ENCODE measurements around the gene JUN.

The JUN gene

GRCh38 chr1:58792846-58793245, 9.0 kb upstream of the JUN start:
- H3K9me3 ChIP-seq (ENCODE audit: control insufficient read depth, insufficient read depth, low read depth, low read length), result peaks cover 4% of the 10 kb centered on the region; the same call in 1 of the 2 replicates
- no peaks in the 10 kb centered on the region for H3K36me3 ChIP-seq (ENCODE audit: control insufficient read depth, insufficient read depth, low read length)
- no peaks in the 10 kb centered on the region for H3K27me3 ChIP-seq (ENCODE audit: control insufficient read depth, insufficient read depth, low read length)
- no peak overlapping the region for H3K27ac ChIP-seq (ENCODE audit: low read depth, low read length)
- H3K9ac ChIP-seq (ENCODE audit: low read length), result no peak overlapping the region
- no peak overlapping the region for H3K4me3 ChIP-seq (ENCODE audit: low read depth, low read length)
- no peaks in the 10 kb centered on the region for H3K4me1 ChIP-seq (ENCODE audit: control insufficient read depth, insufficient read depth, low read length)

GRCh38 chr1:58791106-58791505, 7.3 kb upstream of the JUN start:
- H3K27ac ChIP-seq (ENCODE audit: low read depth, low read length), result no peak overlapping the region
- no peaks in the 10 kb centered on the region for H3K36me3 ChIP-seq (ENCODE audit: control insufficient read depth, insufficient read depth, low read length)

GRCh38 chr1:58789996-58790660, 6.3 kb upstream of the JUN start:
- Histone ChIP-seq H3K9ac (ENCODE audit: low read length) (no peak overlapping the region), H3K9me3 (ENCODE audit: control insufficient read depth, insufficient read depth, low read depth, low read length) (peaks cover 4% of the 10 kb centered on the region; the same call in 1 of the 2 replicates), H3K36me3 (ENCODE audit: control insufficient read depth, insufficient read depth, low read length) (no peaks in the 10 kb centered on the region), H3K4me1 (ENCODE audit: control insufficient read depth, insufficient read depth, low read length) (no peaks in the 10 kb centered on the region), H3K27ac (ENCODE audit: low read depth, low read length) (no peak overlapping the region), H3K4me3 (ENCODE audit: low read depth, low read length) (no peak overlapping the region), H3K27me3 (ENCODE audit: control insufficient read depth, insufficient read depth, low read length) (peaks cover 16% of the 10 kb centered on the region)

More at GRCh38 chr1:58791106-58791505, 7.3 kb upstream of the JUN start:
- peaks cover 6% of the 10 kb centered on the region; the same call in 1 of the 2 replicates for H3K27me3 ChIP-seq (ENCODE audit: control insufficient read depth, insufficient read depth, low read length)
- H3K4me3 ChIP-seq (ENCODE audit: low read depth, low read length), result no peak overlapping the region
- H3K9me3 ChIP-seq (ENCODE audit: control insufficient read depth, insufficient read depth, low read depth, low read length), result peaks cover 4% of the 10 kb centered on the region; the same call in 1 of the 2 replicates
- no peak overlapping the region for H3K9ac ChIP-seq (ENCODE audit: low read length)
- no peaks in the 10 kb centered on the region for H3K4me1 ChIP-seq (ENCODE audit: control insufficient read depth, insufficient read depth, low read length)

- peaks cover 4% of the 10 kb centered on the region; the same call in 1 of the 2 replicates for H3K9me3 ChIP-seq (ENCODE audit: control insufficient read depth, insufficient read depth, low read depth, low read length)
- H3K4me3 ChIP-seq (ENCODE audit: low read depth, low read length), result no peak overlapping the region
- peaks cover 16% of the 10 kb centered on the region for H3K27me3 ChIP-seq (ENCODE audit: control insufficient read depth, insufficient read depth, low read length)
- no peaks in the 10 kb centered on the region for H3K4me1 ChIP-seq (ENCODE audit: control insufficient read depth, insufficient read depth, low read length)
- H3K9ac ChIP-seq (ENCODE audit: low read length), result no peak overlapping the region
- H3K36me3 ChIP-seq (ENCODE audit: control insufficient read depth, insufficient read depth, low read length), result no peaks in the 10 kb centered on the region
- no peak overlapping the region for H3K27ac ChIP-seq (ENCODE audit: low read depth, low read length)
Measured at GRCh38 chr1:58789322-58789856, 5.5 kb upstream of the JUN start.

- Histone ChIP-seq H3K27ac (ENCODE audit: low read depth, low read length) (no peak overlapping the region), H3K36me3 (ENCODE audit: control insufficient read depth, insufficient read depth, low read length) (no peaks in the 10 kb centered on the region)
Measured at GRCh38 chr1:58788259-58788658, 4.4 kb upstream of the JUN start.

GRCh38 chr1:58786927-58787245, 3.0 kb upstream of the JUN start:
- H3K27ac ChIP-seq (ENCODE audit: low read depth, low read length), result no peak overlapping the region
- no peak overlapping the region for H3K9ac ChIP-seq (ENCODE audit: low read length)
- no peak overlapping the region for H3K4me3 ChIP-seq (ENCODE audit: low read depth, low read length)
- peaks cover 4% of the 10 kb centered on the region; the same call in 1 of the 2 replicates for H3K9me3 ChIP-seq (ENCODE audit: control insufficient read depth, insufficient read depth, low read depth, low read length)
- peaks cover 3% of the 10 kb centered on the region; the same call in 1 of the 2 replicates for H3K36me3 ChIP-seq (ENCODE audit: control insufficient read depth, insufficient read depth, low read length)
- H3K4me1 ChIP-seq (ENCODE audit: control insufficient read depth, insufficient read depth, low read length), result peaks cover 4% of the 10 kb centered on the region
- H3K27me3 ChIP-seq (ENCODE audit: control insufficient read depth, insufficient read depth, low read length), result peaks cover 29% of the 10 kb centered on the region

More at GRCh38 chr1:58788259-58788658, 4.4 kb upstream of the JUN start:
- no peak overlapping the region for H3K4me3 ChIP-seq (ENCODE audit: low read depth, low read length)
- H3K9me3 ChIP-seq (ENCODE audit: control insufficient read depth, insufficient read depth, low read depth, low read length), result peaks cover 4% of the 10 kb centered on the region; the same call in 1 of the 2 replicates
- peaks cover 16% of the 10 kb centered on the region for H3K27me3 ChIP-seq (ENCODE audit: control insufficient read depth, insufficient read depth, low read length)
- H3K9ac ChIP-seq (ENCODE audit: low read length), result no peak overlapping the region
- H3K4me1 ChIP-seq (ENCODE audit: control insufficient read depth, insufficient read depth, low read length), result no peaks in the 10 kb centered on the region

GRCh38 chr1:58786184-58786926, 2.5 kb upstream of the JUN start:
- Histone ChIP-seq H3K9ac (ENCODE audit: low read length) (no peak overlapping the region), H3K27me3 (ENCODE audit: control insufficient read depth, insufficient read depth, low read length) (peaks cover 33% of the 10 kb centered on the region), H3K36me3 (ENCODE audit: control insufficient read depth, insufficient read depth, low read length) (peaks cover 5% of the 10 kb centered on the region; the same call in 1 of the 2 replicates), H3K4me1 (ENCODE audit: control insufficient read depth, insufficient read depth, low read length) (peaks cover 4% of the 10 kb centered on the region), H3K4me3 (ENCODE audit: low read depth, low read length) (no peak overlapping the region), H3K9me3 (ENCODE audit: control insufficient read depth, insufficient read depth, low read depth, low read length) (peaks cover 4% of the 10 kb centered on the region; the same call in 1 of the 2 replicates), H3K27ac (ENCODE audit: low read depth, low read length) (no peak overlapping the region)

- peaks cover 33% of the 10 kb centered on the region for H3K27me3 ChIP-seq (ENCODE audit: control insufficient read depth, insufficient read depth, low read length)
- H3K36me3 ChIP-seq (ENCODE audit: control insufficient read depth, insufficient read depth, low read length), result peaks cover 5% of the 10 kb centered on the region; the same call in 1 of the 2 replicates
- H3K4me3 ChIP-seq (ENCODE audit: low read depth, low read length), result peak overlapping the region; percentile 88
- no peak overlapping the region for H3K27ac ChIP-seq (ENCODE audit: low read depth, low read length)
- H3K9ac ChIP-seq (ENCODE audit: low read length), result peak overlapping the region; percentile 92
- peaks cover 4% of the 10 kb centered on the region; the same call in 1 of the 2 replicates for H3K9me3 ChIP-seq (ENCODE audit: control insufficient read depth, insufficient read depth, low read depth, low read length)
- H3K4me1 ChIP-seq (ENCODE audit: control insufficient read depth, insufficient read depth, low read length), result peaks cover 10% of the 10 kb centered on the region
Measured at GRCh38 chr1:58785442-58786058, 1.7 kb upstream of the JUN start.

GRCh38 chr1:58784758-58785441, 1.1 kb upstream of the JUN start:
- H3K4me3 ChIP-seq (ENCODE audit: low read depth, low read length), result peak overlapping the region; percentile 88
- peak overlapping the region; percentile 71; the same call in 1 of the 2 replicates for H3K27ac ChIP-seq (ENCODE audit: low read depth, low read length)

More at GRCh38 chr1:58784758-58785441, 1.1 kb upstream of the JUN start:
- H3K9ac ChIP-seq (ENCODE audit: low read length), result peak overlapping the region; percentile 92
- peaks cover 4% of the 10 kb centered on the region; the same call in 1 of the 2 replicates for H3K9me3 ChIP-seq (ENCODE audit: control insufficient read depth, insufficient read depth, low read depth, low read length)
- peaks cover 33% of the 10 kb centered on the region for H3K27me3 ChIP-seq (ENCODE audit: control insufficient read depth, insufficient read depth, low read length)
- peaks cover 5% of the 10 kb centered on the region; the same call in 1 of the 2 replicates for H3K36me3 ChIP-seq (ENCODE audit: control insufficient read depth, insufficient read depth, low read length)
- H3K4me1 ChIP-seq (ENCODE audit: control insufficient read depth, insufficient read depth, low read length), result peaks cover 13% of the 10 kb centered on the region
